ENCODE measurements around the gene MEN1.

Gene MEN1

GRCh38 chr11:64851831-64852351 is 41.5 kb upstream of the MEN1 start:
- POLR2A ChIA-PET (ENCODE audit: low non-redundant PET) = no interaction called here
- peak overlapping the region; percentile 99 for H3K27ac ChIP-seq
- no peak for TF ChIP-seq CTCF (conservative IDR thresholded peaks at IDR 0.05; ENCODE audit: low read depth)
- no peak for DNase-seq (ENCODE audit: low spot score)
- CTCF ChIA-PET = interaction anchor here (0.6 to 1.7 kb wide), 4 partner anchors 26 to 162 kb away, joined by 3 to 5 read pairs (median 3); partner anchors contain the start of genes ARL2 and EHD1

- H3K27ac ChIP-seq = peak overlapping the region; percentile 99
- CTCF ChIA-PET = interaction anchor here (0.6 to 4.9 kb wide), 7 partner anchors 27 to 163 kb away, joined by 3 to 62 read pairs (median 3); partner anchors contain the start of genes ARL2 and EHD1
- POLR2A ChIA-PET (ENCODE audit: low non-redundant PET) = no interaction called here
- DNase-seq (ENCODE audit: low spot score) = no peak
- no peak for TF ChIP-seq CTCF (conservative IDR thresholded peaks at IDR 0.05; ENCODE audit: low read depth)
Observed at GRCh38 chr11:64850979-64851567, 40.7 kb upstream of the MEN1 start.

- TF ChIP-seq CTCF (conservative IDR thresholded peaks at IDR 0.05; ENCODE audit: low read depth) = no peak
- H3K27ac ChIP-seq = peak overlapping the region; percentile 99
- CTCF ChIA-PET = interaction anchor here (0.6 to 5.5 kb wide), 3 partner anchors 38 to 60 kb away, joined by 4 to 62 read pairs (median 39); no protein-coding TSS in a partner anchor
- DNase-seq (ENCODE audit: low spot score) = no peak
- POLR2A ChIA-PET (ENCODE audit: low non-redundant PET) = no interaction called here
Observed at GRCh38 chr11:64849598-64850356, 39.4 kb upstream of the MEN1 start.

- DNase-seq (ENCODE audit: low spot score) = no peak
- ChIA-PET POLR2A (ENCODE audit: low non-redundant PET) (no interaction called here), CTCF (interaction anchor here (0.6 to 5.5 kb wide), 5 partner anchors 29 to 165 kb away, joined by 3 to 62 read pairs (median 4); partner anchors contain the start of gene EHD1)
- no peak for TF ChIP-seq CTCF (conservative IDR thresholded peaks at IDR 0.05; ENCODE audit: low read depth)
- H3K27ac ChIP-seq = peak overlapping the region; percentile 99
Observed at GRCh38 chr11:64848826-64849597, 38.7 kb upstream of the MEN1 start.

- H3K27ac ChIP-seq = peak overlapping the region; percentile 99
- no peak for DNase-seq (ENCODE audit: low spot score)
- ChIA-PET CTCF (interaction anchor here (0.5 to 5.5 kb wide), 11 partner anchors 21 to 231 kb away, joined by 3 to 62 read pairs (median 4); partner anchors contain the start of gene EHD1), POLR2A (ENCODE audit: low non-redundant PET) (interaction anchor here (0.7 to 2.1 kb wide), 2 partner anchors 15 to 29 kb away, joined by 3 to 6 read pairs; no protein-coding TSS in a partner anchor)
- no peak for TF ChIP-seq CTCF (conservative IDR thresholded peaks at IDR 0.05; ENCODE audit: low read depth)
Observed at GRCh38 chr11:64848214-64848825, 38.0 kb upstream of the MEN1 start.

All from RWPE1 (cell line).